IMR-90 (cell line): ENCODE results near the gene LCA5. TPM values are rescaled to one million over a fixed set of nuclear protein-coding genes. Genes with fewer than 3 reads are reported as not detected.

Experiments
- ATAC-seq: fragments of 200-7000 bp; cut with Tn5 transposase; 2 replicates; pipeline ENCODE4 v1.9.1; 2020; ENCODE audit warnings: low read depth, mild to moderate bottlenecking, moderate library complexity
- BruUV-seq: library from RNA; stranded (reverse); fragments of 400-500 nt; replicated peaks from 2 replicates; lab custom pipeline; 2021; lab: Mats Ljungman, UMichigan
- CTCF ChIA-PET: fragments of 300-600 bp; formaldehyde crosslinking; extraction: SDS; loops from one replicate; lab custom pipeline; 2021; ENCODE audit warnings: antibody characterized with exemption; lab: Yijun Ruan, JAX
- POLR2A ChIA-PET: fragments of 300-600 bp; sonication (Branson Sonifier 250); formaldehyde crosslinking; loops from one replicate; lab custom pipeline; 2022; ENCODE audit warnings: antibody characterized with exemption; ENCODE audit not compliant: unreplicated experiment; lab: Charles Lee
- DNase-seq: peaks from one replicate; pipeline ENCODE4 v3.0.0; 2013
- H2AFZ ChIP-seq: replicated peaks from 2 replicates; pipeline ENCODE3; 2013; ENCODE audit warnings: low read length, mild to moderate bottlenecking; ENCODE audit not compliant: poor library complexity
- H2AK5ac ChIP-seq: 2 replicates; pipeline ENCODE4 v1.6.1; 2013; ENCODE audit warnings: low read depth, low read length, inconsistent platforms
- H2AK9ac ChIP-seq: replicated peaks from 2 replicates; pipeline ENCODE3; 2013; ENCODE audit warnings: mild to moderate bottlenecking, low read depth, low read length, moderate library complexity; ENCODE audit not compliant: poor library complexity
- H2BK120ac ChIP-seq: 2 replicates; pipeline ENCODE4 v1.6.1; 2013; ENCODE audit warnings: low read depth, low read length, inconsistent platforms
- H2BK15ac ChIP-seq: 3 replicates; pipeline ENCODE4 v1.6.1; 2013; ENCODE audit warnings: low read depth, low read length, inconsistent platforms
- H2BK20ac ChIP-seq: 2 replicates; pipeline ENCODE4 v1.6.1; 2013; ENCODE audit warnings: low read depth, mild to moderate bottlenecking, inconsistent platforms, low read length, moderate library complexity
- H2BK5ac ChIP-seq: 2 replicates; pipeline ENCODE4 v1.6.1; 2013; ENCODE audit warnings: mild to moderate bottlenecking, low read depth, low read length, inconsistent platforms; ENCODE audit not compliant: poor library complexity, severe bottlenecking
- H3K14ac ChIP-seq: replicated peaks from 2 replicates; pipeline ENCODE4 v1.6.1; 2013; ENCODE audit warnings: low read depth, low read length, inconsistent platforms
- H3K18ac ChIP-seq: 2 replicates; pipeline ENCODE4 v1.6.1; 2013; ENCODE audit warnings: low read depth, low read length, control low read depth
- H3K23ac ChIP-seq: 2 replicates; pipeline ENCODE4 v1.6.1; 2013; ENCODE audit warnings: low read depth, low read length, inconsistent platforms
- H3K27ac ChIP-seq: 2 replicates; pipeline ENCODE4 v1.5.1; 2013; ENCODE audit warnings: mild to moderate bottlenecking, control low read depth, low read length; ENCODE audit not compliant: insufficient read depth
- H3K27me3 ChIP-seq: 2 replicates; pipeline ENCODE4 v1.6.1; 2013; ENCODE audit warnings: low read length; ENCODE audit not compliant: control insufficient read depth, insufficient read depth
- H3K36me3 ChIP-seq: 2 replicates; pipeline ENCODE4 v1.6.1; 2013; ENCODE audit warnings: low read length, mixed read lengths; ENCODE audit not compliant: control insufficient read depth, insufficient read depth
- H3K4ac ChIP-seq: 2 replicates; pipeline ENCODE4 v1.6.1; 2013; ENCODE audit warnings: low read depth, low read length, inconsistent platforms
- H3K4me1 ChIP-seq: 2 replicates; pipeline ENCODE4 v1.6.1; 2013; ENCODE audit warnings: low read length, mixed read lengths; ENCODE audit not compliant: control insufficient read depth, insufficient read depth
- H3K4me2 ChIP-seq: 2 replicates; pipeline ENCODE4 v1.6.1; 2013; ENCODE audit warnings: low read depth, mild to moderate bottlenecking, control low read depth, low read length, moderate library complexity
- H3K4me3 ChIP-seq: 2 replicates; pipeline ENCODE4 v1.5.1; 2013; ENCODE audit warnings: low read depth, mild to moderate bottlenecking, control low read depth, low read length, moderate library complexity; ENCODE audit not compliant: insufficient read depth
- H3K56ac ChIP-seq: 2 replicates; pipeline ENCODE4 v1.6.1; 2013; ENCODE audit warnings: low read length, inconsistent platforms; ENCODE audit not compliant: insufficient read depth; ENCODE audit errors: extremely low read depth
- H3K79me1 ChIP-seq, 2 experiments: 2 replicates each; pipeline ENCODE4 v1.6.1; 2013; ENCODE audit warnings: low read length in 2 of 2, inconsistent platforms in 1 of 2, low read depth in 1 of 2
- H3K9ac ChIP-seq: 2 replicates; pipeline ENCODE4 v1.6.1; 2013; ENCODE audit warnings: low read depth, low read length, control low read depth
- H3K9me1 ChIP-seq: 2 replicates; pipeline ENCODE4 v1.6.1; 2013; ENCODE audit warnings: low read length, inconsistent platforms; ENCODE audit not compliant: insufficient read depth
- H3K9me3 ChIP-seq: 2 replicates; pipeline ENCODE4 v1.6.1; 2013; ENCODE audit warnings: low read length; ENCODE audit not compliant: control insufficient read depth, insufficient read depth
- H4K20me1 ChIP-seq: 2 replicates; pipeline ENCODE4 v1.6.1; 2013; ENCODE audit warnings: low read length, inconsistent platforms; ENCODE audit not compliant: insufficient read depth
- H4K5ac ChIP-seq: 2 replicates; pipeline ENCODE4 v1.6.1; 2013; ENCODE audit warnings: mild to moderate bottlenecking, low read depth, low read length, control low read depth
- H4K8ac ChIP-seq, 2 experiments: 2 replicates each; pipeline ENCODE4 v1.6.1; 2013; ENCODE audit warnings: low read depth in 2 of 2, low read length in 2 of 2, control low read depth in 1 of 2, inconsistent platforms in 1 of 2
- H4K91ac ChIP-seq: 2 replicates; pipeline ENCODE4 v1.6.1; 2013; ENCODE audit warnings: low read depth, low read length, inconsistent platforms; ENCODE audit not compliant: insufficient read depth
- BHLHE40 ChIP-seq: fragments of 150-350 bp; IDR thresholded peaks from 2 replicates; pipeline ENCODE4 v1.6.1; 2016; ENCODE audit warnings: mild to moderate bottlenecking, low read depth, low read length
- ELK1 ChIP-seq: fragments of 150-350 bp; IDR thresholded peaks from 2 replicates; pipeline ENCODE4 v1.6.1; 2016; ENCODE audit warnings: low read depth, mild to moderate bottlenecking, low read length, moderate library complexity, borderline replicate concordance
- MAFK ChIP-seq: IDR thresholded peaks from 2 replicates; pipeline ENCODE4 v1.6.1; 2012; ENCODE audit warnings: low read depth, low read length, improper control_type of control experiment
- MAZ ChIP-seq: IDR thresholded peaks from 2 replicates; pipeline ENCODE4 v1.6.1; 2012; ENCODE audit warnings: low read depth, mild to moderate bottlenecking, low read length, improper control_type of control experiment, moderate library complexity, borderline replicate concordance
- RCOR1 ChIP-seq: IDR thresholded peaks from 2 replicates; pipeline ENCODE4 v1.6.1; 2012; ENCODE audit warnings: mild to moderate bottlenecking, low read length, improper control_type of control experiment; ENCODE audit not compliant: insufficient replicate concordance
- RFX5 ChIP-seq: IDR thresholded peaks from 2 replicates; pipeline ENCODE4 v1.8.0; 2012; ENCODE audit warnings: low read depth, mild to moderate bottlenecking, low read length, moderate library complexity
- USF2 ChIP-seq: fragments of 150-350 bp; IDR thresholded peaks from 2 replicates; pipeline ENCODE4 v1.6.1; 2017; ENCODE audit warnings: mild to moderate bottlenecking, antibody characterized with exemption, low read length, low read depth
- WGBS, 2 experiments: methylation state at CpG; one replicate each; pipeline versions ENCODE4 v1.1.5 to v1.1.7; 2013; ENCODE audit warnings: missing lambda C conversion rate in 2 of 2; ENCODE audit not compliant: insufficient read length in 1 of 2; ENCODE audit errors: extremely low coverage in 2 of 2; 5-methylcytosine and 5-hydroxymethylcytosine counted together
- dilution Hi-C: fragments of 300-500 bp; cut with HindIII; formaldehyde crosslinking; loops from one replicate; pipeline ENCODE4 v1.14.3; 2018; ENCODE audit warnings: low sequenced_read_pairs; ENCODE audit not compliant: unreplicated experiment
- in situ Hi-C: fragments of 300-500 bp; cut with MboI; formaldehyde crosslinking; loops from 3 replicates; pipeline ENCODE4 v1.14.3; 2019; ENCODE audit warnings: low sequenced_read_pairs, inconsistent platforms, mixed read lengths
- intact Hi-C: fragments of 100-400 bp; cut with micrococcal nuclease; formaldehyde crosslinking; loops from 2 replicates; pipeline ENCODE4 v1.10.0; 2022
- polyA plus RNA-seq, 3 experiments: library from polyadenylated mRNA; depleted of rRNA; stranded (reverse); fragments of >200 nt; gene quantifications; 2 replicates each; pipeline ENCODE4 v1.2.3, GENCODE V29; 2012; ENCODE audit warnings: low replicate concordance in 1 of 3
- total RNA-seq: library from RNA; depleted of rRNA; stranded (reverse); fragments of >200 nt; gene quantifications from 2 replicates; pipeline ENCODE4 v1.2.3, GENCODE V29; 2012

LCA5 gene
- total and polyA plus RNA-seq, 2 of the 4 experiments (the other 2 are of a cell fraction) = 1.2 to 2.0 TPM

- Histone ChIP-seq H3K36me3 (no peaks in the 10 kb centered on the region), H3K56ac (no peak overlapping the region), H2BK5ac (no peak overlapping the region), H3K9me1 (no peaks in the 10 kb centered on the region), H3K18ac (no peak overlapping the region), H4K20me1 (no peaks in the 10 kb centered on the region), H3K4me2 (no peak overlapping the region), H4K91ac (no peak overlapping the region), H2BK120ac (no peak overlapping the region), H3K27me3 (no peaks in the 10 kb centered on the region; the same call in none of the 2 replicates), H3K9me3 (no peaks in the 10 kb centered on the region), H3K14ac (no peak overlapping the region), H4K8ac (no peak overlapping the region), H4K5ac (no peak overlapping the region), H3K27ac (no peak overlapping the region), H3K79me1 (no peaks in the 10 kb centered on the region), H3K23ac (no peak overlapping the region), H2AK5ac (no peak overlapping the region), H3K9ac (no peak overlapping the region), H3K4ac (no peak overlapping the region), H2AK9ac (no peak overlapping the region), H2BK20ac (no peak overlapping the region), H2AFZ (no peak overlapping the region), H3K4me3 (no peak overlapping the region), H2BK15ac (no peak overlapping the region), H3K4me1 (no peaks in the 10 kb centered on the region)
- TF ChIP-seq MAFK = no peak
- TF ChIP-seq BHLHE40 = no peak
- no peak for TF ChIP-seq ELK1
- TF ChIP-seq USF2 = no peak
- no peak for TF ChIP-seq RCOR1
- no peak for TF ChIP-seq MAZ
- no peak for TF ChIP-seq RFX5
- POLR2A ChIA-PET = no interaction called here
- BruUV-seq = no TSS peak
- no peak for DNase-seq
- intact Hi-C loops = no loop called here
- in situ Hi-C loops = no loop called here
- dilution Hi-C loops = no loop called here
- ATAC-seq = no peak
- no CpG with 5 or more reads among the region's 7 CpGs for WGBS, 2 experiments
- CTCF ChIA-PET = no interaction called here
Measured at GRCh38 chr6:79450984-79451383, 86.2 kb downstream of the LCA5 start.
